DMS 273 (cell line): ENCODE results near the gene MPZL2.
A peak's percentile ranks its signal among the peaks of the same experiment; 100 is the strongest.

Experiments
- DNase-seq: peaks from one replicate; lab custom pipeline; 2025; ENCODE audit not compliant: unreplicated experiment; lab: John Stamatoyannopoulos, UW

The MPZL2 gene

DNA sequence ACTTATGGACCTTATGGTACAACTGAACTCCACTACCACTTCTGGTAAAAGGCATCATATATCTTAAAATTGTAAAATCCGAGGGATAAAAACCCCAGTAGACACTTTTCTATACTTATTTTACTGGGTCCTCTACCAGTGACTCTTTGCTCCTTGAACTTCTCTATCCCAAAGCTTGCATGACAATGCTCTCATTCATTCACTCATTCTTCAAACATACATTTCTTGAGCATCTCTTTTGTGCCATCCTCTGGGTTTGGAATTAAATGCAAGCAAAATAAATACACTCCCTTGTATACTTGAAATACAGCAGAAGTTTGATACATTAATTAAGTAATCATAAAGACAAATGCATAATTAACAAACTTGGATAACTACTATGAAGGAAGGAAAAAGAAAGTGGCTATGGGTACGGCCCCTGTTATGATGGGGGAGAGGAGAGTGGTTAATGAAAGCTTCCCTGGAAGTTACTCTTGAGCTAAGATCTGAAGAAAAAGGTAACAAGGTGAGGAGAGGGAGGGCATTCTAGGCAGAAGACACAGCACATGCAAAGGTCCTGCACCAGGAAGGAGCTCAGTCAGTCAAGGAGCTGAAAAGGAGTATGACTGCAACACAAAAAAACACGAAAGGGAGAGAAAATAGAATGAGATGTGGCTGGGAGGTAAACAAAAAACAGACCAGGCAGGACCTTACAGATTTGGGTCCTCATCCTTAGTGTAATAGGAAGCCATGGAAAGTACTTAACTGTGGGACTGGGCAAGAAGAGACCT lies 19.9 kb downstream of the MPZL2 start:
- no peak for DNase-seq

DNA sequence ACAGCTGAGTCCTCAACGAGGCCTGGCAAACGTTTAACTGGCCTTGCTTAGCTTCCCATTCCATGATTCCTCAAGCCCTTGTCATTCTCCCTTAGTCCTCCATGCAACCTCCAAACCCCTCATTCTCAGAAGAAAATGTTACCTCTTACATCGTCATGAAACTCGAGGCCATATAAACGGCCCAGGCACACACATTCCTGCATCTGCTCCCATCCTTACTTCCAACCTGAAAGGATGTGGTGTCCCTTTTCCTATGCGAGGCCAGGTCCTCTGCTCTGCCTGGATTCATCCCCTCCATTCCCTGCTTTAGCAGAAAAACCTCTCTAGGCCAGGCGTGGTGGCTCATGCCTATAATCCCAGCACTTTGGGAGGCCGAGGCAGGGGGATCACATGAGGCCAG lies 20.9 kb downstream of the MPZL2 start:
- DNase-seq, result no peak

DNA sequence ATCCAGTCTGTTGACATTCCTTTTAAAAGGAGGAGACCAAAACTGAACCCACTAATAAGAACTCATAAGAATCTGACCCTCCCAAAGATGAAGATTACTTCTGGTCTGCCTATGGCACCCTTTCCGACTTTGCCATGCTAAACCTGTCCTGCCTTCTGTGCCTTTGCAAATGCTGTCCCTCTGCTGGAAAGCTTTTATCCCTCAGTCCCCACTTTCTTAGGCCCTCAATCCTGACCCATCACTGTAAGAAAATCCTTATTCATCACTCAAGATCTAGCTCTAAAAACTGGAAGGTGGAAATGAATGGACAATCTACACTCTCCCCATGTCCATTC lies 22.4 kb downstream of the MPZL2 start:
- no peak for DNase-seq

DNA sequence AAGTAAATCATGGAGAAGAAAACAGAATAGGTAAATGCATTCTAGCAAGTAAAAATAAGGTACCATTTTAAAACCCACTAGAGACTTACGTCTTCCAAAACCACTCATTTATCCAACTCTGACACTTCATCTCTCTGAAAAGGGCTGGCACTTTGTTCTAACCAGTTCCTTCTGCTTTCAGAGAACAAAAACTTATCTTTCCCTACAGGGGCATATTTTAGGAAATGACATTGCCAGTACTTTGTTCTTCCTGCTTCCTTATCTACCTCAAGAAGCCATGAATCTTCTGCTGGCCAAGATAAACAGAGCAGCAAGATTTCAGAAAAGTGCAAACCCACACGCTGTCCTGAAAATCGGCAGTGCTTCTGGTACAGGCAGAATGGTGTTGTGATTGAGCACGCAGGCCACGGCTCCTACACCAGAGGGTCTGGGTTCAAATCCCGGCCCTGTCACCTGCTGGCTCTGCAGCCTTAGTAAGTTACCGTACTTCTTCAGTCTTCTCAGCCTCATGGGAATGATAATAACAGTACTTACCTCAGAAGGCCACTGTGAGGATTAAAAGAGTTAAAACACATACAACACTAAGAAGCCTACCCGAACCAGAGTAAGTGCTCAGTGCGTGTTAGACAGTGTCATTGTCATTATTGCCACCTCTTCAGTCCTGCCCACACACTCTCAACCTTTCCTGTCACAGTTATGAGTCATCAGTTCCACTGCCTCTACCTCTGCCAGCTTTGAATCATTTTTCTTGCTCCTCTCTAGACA lies 22.9 kb downstream of the MPZL2 start:
- DNase-seq, result no peak

DNA sequence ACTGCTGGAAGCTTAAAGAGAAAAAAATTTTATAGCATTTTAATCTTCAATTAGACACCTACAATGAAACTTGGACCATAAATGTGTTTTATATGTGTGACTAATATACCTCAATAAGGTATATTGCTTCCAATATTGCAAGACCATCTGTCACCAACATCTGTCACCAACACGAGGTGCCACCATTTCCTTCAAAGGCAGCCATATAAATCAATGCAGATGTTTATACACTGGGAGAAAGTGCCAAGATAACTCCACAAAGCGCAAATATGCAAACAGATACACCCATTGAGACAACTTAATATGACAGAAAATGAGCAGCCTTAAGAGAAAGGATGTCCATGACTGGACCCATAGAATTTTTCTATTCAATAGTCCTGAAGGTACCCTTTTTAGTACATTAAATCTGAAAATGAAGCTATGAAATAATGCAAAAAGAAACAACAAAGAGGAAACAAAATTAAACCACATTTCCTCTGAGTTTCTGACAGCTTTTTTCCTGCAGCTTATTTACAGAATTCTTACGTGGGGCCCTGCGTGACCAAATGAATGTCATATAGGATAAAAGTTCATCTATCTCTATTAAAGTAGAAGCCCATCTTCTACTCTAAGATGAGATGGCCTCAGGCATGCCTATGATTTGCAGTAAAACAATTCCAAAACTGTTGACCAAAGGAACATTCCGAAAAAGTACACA lies 24.4 kb downstream of the MPZL2 start:
- peak; percentile 53 for DNase-seq

DNA sequence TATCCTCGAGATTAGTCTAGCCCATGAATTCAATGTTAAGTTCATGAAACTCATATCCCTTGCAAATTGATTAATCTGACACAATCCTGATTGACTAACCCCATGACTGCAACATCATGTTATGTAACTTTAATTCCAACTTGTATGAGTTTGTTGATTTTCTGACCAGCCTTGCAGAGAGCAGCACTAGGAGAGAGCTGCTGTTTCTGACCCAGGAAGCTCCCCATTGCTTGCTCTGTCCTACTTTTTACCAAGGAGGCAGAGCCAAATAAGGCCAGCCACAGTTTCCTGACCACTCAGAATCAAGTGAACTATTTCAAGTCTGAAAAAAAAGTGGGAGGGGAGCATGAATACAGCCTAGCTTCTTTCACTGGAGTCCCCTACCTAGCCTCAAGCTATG lies 25.2 kb downstream of the MPZL2 start:
- no peak for DNase-seq

DNA sequence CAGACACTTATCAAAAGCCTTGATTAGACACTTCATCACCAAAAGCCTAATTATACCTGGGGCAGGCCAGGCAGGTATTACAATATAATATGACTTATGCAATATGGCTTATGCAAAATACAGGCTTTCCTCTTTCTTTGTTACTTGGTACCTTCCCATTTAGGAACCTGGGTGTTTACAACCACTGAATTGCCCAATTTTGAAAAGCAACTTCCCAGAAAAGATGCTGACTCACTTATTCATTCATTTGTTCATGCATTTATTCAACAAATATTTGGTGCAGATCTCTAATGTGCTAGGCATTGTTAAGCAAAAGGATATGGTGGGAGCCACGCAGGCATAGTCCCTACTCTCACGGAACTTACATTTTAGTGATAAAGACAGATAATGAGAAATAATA lies 25.7 kb downstream of the MPZL2 start:
- DNase-seq, result no peak

DNA sequence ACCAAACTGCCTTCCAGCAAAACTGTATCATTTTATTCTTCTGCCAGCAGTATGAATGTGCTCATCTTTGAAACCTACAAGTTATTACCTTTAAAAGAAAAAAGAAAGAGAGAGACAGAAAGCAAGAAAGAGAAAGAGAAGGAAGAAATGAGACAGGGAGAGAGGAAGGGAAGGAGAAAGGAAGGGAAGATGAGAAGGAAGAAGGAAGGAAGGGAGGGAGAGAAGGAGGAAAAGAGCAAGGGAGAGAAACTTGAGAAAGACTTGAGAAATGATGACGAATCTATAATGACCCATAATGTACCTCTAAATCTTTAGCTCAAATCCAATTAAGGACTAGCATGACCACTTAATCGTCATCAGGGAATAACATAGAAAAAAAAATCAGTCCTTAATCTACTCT lies 27.9 kb downstream of the MPZL2 start:
- no peak for DNase-seq

DNA sequence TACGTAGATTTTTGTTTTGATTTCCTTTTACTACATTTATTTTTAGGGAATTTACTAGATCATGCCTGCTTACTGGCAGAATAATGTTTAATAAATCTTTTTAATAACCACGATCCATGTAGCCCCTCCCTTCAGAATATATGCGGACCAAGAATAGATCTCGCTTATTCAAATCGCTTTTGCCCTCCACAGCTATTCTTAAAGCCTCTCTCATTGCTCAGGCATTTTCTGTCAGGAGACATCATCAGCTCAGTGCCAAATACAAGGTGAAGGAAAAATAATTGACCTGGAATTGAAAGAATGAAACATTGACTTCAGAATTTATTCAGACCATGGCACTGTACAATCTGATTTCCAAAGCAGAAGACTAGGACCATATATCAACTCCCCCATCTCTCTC lies 29.3 kb downstream of the MPZL2 start:
- no peak for DNase-seq

DNA sequence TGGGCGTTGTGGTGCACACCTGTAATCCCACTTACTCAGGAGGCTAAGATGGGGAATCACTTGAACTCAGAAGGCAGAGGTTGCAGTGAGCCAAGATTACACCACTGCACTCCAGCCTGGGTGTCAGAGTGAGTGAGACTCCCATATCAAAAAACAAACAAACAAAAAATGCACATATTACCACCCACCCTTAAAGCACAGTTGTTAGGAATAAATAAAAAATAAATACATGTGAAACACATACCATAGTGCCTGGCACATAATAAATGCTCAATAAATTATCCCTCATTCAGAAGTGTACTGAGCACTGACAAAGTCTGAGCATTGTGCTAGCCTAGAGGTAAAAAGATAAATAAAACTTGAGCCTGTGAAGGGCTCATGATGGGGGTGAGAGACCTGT lies 30.2 kb downstream of the MPZL2 start:
- DNase-seq, result no peak

DNA sequence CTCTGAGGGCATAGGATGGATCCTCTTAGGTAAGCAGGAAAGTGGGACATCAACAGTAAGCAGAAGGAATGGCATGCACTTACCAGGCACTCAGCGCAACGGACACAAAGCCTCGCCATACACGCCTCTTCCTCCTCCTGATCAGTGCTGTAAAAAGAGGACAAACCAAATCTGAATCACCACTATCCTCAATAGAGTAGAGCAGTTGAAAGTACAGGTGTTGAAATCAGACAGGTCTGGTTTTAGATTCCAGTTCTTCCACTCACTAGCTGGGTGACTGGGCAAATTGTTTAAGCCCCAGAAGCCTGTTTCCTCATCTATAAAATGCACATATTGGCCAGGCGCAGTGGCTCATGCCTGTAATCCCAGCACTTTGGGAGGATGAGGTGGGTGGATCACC lies 30.7 kb downstream of the MPZL2 start:
- no peak for DNase-seq

DNA sequence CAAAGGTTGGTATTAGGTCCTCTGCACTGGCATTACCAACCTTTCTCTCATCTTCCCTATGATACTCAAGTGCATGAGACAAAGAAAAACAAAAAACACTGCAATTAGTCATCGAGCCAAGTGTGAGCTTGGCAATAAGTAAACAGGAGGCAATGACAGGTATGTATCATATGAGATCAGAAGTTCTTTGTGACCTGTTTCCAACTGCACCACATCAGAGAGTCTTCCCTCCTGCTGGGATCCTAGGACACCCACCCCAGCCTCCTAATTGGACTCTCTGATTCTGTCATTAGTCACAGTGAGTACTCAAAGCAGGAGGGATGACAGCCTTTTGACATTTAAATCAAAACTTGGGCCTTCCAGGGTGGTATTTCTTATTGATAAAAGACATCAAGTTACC lies 31.4 kb downstream of the MPZL2 start:
- DNase-seq, result no peak

DNA sequence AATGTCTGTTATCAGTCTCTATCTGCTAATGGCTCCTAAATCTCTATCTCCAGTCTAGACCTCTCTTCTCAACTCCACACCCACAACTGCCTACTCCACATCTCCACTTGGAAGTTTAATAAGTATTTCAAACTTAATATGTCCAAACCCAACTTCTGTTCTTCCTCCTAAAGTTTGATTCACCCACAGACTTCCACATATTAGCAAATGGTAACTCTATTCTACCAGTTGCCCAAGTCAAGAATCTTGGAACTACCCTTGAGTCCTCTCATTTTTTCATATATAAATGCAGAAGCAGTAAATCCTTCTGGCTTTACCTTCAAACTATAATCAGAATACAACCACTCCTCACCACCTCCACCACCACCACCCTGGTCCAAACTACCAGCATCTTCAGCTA lies 32.6 kb downstream of the MPZL2 start:
- DNase-seq, result no peak

DNA sequence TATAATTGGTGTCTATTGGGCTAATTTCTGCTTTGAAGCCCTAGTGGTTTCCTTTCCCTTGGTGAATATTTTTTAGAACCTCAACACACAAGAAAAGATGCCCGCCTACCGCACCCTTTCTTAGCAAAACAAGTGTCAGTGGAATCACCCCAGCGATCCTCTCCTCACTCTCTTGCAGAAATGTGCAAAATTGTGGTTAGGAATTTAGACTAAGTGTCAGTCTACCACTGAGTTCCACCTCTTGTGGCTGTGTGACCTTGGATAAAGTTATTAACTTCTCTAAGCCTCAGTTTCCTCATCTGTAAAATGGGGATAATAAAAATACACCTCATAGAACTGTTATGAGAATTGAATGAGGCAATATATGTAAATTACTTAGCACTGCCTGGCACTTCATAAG lies 34.0 kb downstream of the MPZL2 start:
- no peak for DNase-seq

DNA sequence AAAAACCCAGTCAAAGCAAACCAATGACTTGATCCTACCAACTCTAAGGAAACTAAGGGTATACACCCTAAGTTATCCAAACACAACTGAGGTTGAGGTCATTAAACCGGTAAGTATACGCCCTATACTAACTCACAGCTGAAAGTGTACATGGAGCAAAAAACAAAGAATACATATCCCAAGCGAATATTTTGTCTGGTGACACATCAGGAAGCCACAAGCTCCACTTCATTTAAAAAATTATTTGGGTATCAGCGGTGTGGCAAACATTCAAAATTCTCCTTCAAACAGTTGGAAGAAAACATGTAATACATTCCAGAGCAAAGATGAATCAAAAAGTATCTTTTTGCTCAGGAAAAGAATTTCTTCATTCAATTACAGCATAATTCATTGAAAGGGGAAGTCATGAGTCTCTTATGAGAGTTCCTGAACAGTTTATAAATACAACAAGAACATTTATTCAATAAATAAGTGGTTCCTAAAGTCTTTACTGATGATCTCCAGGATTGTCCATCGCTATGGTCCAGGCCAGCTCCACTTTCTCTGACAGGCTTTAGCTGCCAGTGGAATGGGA lies 34.7 kb downstream of the MPZL2 start:
- DNase-seq, result no peak

DNA sequence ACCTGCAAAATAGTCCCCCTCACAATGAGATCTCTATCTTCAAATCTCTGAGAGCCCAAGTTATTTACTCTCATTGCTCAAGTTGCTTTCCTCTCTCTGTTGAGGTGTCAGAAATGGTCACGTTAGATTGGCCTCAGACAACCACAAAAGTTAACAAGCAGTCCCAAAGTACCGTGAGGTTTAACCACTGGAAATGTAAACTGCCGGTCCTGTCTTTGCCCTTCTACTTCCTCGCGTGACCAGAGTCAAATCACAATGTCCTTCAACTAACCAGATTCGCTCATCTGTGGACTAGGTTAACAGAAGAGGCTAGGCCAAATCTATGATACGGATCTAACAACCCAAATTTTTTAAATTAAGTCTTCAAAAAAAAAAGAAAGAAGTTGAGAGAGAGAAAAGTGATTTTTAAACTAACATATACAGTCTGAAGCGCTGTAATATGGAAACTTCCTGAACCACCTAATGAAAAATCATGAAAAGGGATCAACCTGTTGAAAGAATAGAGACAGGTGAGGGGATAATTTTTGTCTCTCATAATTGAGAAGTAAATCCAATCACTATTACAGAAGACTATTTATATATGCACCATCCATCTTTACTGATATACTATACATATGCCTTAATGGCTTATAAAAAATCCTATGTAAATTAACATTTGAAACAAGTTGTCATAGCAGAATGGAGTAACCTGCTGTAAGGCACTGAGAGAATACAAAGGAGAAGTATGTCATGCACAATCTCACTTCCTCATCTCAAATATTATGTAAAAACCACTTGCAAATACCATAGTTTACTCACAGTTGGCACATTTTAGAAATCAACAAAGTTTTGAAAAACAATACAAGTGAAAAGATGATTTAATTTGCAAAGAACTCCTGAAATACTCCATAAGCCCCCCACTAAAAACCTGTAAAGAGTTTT lies 36.0 kb downstream of the MPZL2 start:
- DNase-seq, result no peak

DNA sequence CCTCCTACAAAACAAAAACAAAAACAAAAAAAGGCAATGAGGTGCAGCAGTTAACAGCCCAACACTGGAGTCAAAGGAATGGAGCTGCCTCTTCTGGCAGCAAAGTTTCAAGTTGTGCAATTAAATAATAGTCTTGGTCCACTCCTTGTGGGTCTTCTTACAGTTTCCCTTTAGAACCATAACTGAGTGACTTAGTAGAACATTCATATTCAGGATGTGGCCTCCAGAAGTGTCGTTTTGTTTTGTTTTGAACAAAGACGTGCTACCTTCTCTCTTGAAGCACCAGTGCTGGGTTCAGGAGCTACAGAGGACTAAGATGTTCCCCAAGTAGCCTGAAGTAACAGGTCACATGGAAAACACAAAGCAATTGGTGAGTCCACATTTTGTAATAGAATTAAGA lies 37.3 kb downstream of the MPZL2 start:
- no peak for DNase-seq

DNA sequence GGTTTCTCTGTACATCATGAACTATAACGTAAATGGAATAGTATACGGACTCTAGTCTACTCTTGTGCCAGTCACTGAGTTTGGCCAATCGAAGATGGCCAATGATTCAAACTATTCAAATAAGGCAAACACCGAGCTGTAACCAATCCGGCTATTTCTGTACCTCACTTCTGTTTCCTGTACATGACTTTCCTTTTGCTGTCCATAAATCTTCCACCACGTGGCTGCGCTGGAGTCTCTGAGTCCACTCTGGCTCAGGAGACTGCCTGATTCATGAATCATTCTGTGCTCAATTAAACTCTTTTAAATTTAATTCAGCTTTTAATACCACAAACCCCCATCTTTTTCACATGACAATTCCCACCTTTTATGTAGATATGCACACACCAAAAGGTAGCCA lies 37.8 kb downstream of the MPZL2 start:
- DNase-seq, result no peak

DNA sequence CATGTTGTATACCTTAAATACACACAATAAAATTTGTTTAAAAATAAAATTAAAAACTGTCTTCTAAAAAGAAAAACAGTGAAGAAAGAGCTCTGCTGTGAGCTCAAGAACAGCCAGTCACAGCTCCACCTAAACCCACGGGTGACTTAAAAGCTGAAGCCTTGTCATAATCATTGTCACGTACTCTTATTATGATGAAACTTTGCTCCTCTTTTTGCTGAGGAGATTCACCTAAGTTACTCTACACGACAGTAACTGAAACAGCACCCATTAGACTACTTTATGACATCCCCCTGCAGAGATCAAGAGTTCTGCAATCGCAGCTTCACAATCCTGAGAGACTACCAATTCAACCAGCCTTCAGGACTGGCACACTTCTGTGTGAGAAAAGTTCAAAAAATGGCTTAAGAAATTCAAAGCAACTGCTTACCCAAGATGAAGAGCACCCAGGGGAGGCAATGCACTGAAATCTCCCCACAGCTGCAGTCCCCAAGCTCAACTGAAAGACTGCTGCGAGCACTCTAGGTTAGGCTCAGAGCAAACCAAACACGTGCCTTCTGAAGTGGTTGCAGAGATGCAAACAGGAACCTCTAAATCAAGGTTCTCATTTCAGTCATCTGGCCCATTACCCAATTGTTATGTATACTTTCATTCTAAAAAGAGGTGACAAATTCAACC lies 39.4 kb downstream of the MPZL2 start, which contains the start of gene JAML:
Gene JAML (minus strand): TSS at position 501 of the 678 bp plus-strand sequence. CDS start 10,145 bp downstream, outside the sequence.
- no peak for DNase-seq

DNA sequence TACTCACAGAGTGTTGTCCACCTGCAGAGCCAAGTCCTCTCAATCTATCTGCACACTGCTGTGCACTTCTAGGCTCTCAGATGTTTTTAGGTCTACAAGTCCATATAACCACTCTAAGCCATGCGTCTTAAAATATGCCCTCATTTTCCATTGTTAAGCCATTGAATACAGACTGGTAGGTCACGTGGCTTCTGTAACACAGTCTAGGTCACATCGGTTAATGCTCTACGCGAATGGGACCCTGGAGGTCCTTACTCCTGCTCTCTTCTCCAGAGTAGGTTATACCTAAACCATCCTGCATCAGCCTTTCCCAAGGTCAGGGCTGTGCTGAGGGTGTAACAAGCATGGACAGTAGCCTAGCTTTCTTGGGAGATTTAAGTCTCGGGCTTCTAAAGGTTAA lies 40.1 kb downstream of the MPZL2 start:
- DNase-seq, result no peak
